DND-41 (cell line): ENCODE measurements around the gene CDK19.
A peak's percentile ranks its signal among the peaks of the same experiment; 100 is the strongest.

Experiments
- ATAC-seq: fragments of 200-7000 bp; cut with Tn5 transposase; 3 replicates; pipeline ENCODE4 v1.9.1; 2021; ENCODE audit warnings: low read depth; ENCODE audit not compliant: insufficient read depth
- DNase-seq: peaks from one replicate; pipeline ENCODE4 v3.0.0-alpha.2; 2020
- H2AFZ ChIP-seq: 2 replicates; pipeline ENCODE4 v1.6.0; 2012; ENCODE audit warnings: low read depth, low read length
- H3K27ac ChIP-seq: 2 replicates; pipeline ENCODE4 v1.5.1; 2012; ENCODE audit warnings: low read length, inconsistent platforms
- H3K27me3 ChIP-seq: fragments of 200-600 bp; sonication (generic); 2 replicates; pipeline ENCODE4 v1.6.0; 2012; ENCODE audit warnings: low read length, mild to moderate bottlenecking, inconsistent platforms; ENCODE audit not compliant: insufficient read depth, poor library complexity
- H3K36me3 ChIP-seq: 2 replicates; pipeline ENCODE4 v1.5.1; 2012; ENCODE audit warnings: low read length, inconsistent platforms; ENCODE audit not compliant: insufficient read depth
- H3K4me1 ChIP-seq: 2 replicates; pipeline ENCODE4 v1.5.1; 2012; ENCODE audit warnings: mild to moderate bottlenecking, low read length; ENCODE audit not compliant: insufficient read depth
- H3K4me2 ChIP-seq: 2 replicates; pipeline ENCODE4 v1.6.0; 2012; ENCODE audit warnings: mild to moderate bottlenecking, moderate library complexity, low read length, inconsistent platforms; ENCODE audit not compliant: insufficient read depth
- H3K4me3 ChIP-seq, 2 experiments: fragments of 200-600 bp in 1 of 2; shearing (Covaris generic) in 1 of 2; 2 replicates each; pipeline ENCODE4 v1.5.1; 2012 to 2016; ENCODE audit warnings: inconsistent platforms in 2 of 2, low read length in 2 of 2, mild to moderate bottlenecking in 2 of 2, low read depth in 1 of 2, moderate library complexity in 1 of 2
- H3K79me2 ChIP-seq: 2 replicates; pipeline ENCODE4 v1.6.0; 2012; ENCODE audit warnings: low read length, inconsistent platforms; ENCODE audit not compliant: insufficient read depth
- H3K9ac ChIP-seq: 2 replicates; pipeline ENCODE4 v1.6.0; 2012; ENCODE audit warnings: low read depth, mild to moderate bottlenecking, inconsistent platforms, low read length, moderate library complexity
- H3K9me3 ChIP-seq: 2 replicates; pipeline ENCODE4 v1.5.1; 2012; ENCODE audit warnings: low read length, moderate library complexity, mild to moderate bottlenecking, inconsistent platforms; ENCODE audit not compliant: insufficient read depth, severe bottlenecking
- H4K20me1 ChIP-seq: 2 replicates; pipeline ENCODE4 v1.6.0; 2012; ENCODE audit warnings: low read length; ENCODE audit not compliant: insufficient read depth
- CTCF ChIP-seq: IDR thresholded peaks from 2 replicates; pipeline ENCODE4 v1.5.1; 2012; ENCODE audit warnings: borderline replicate concordance, low read length, moderate library complexity, mild to moderate bottlenecking; ENCODE audit not compliant: poor library complexity, severe bottlenecking; ENCODE audit errors: extremely low read depth
- EZH2 ChIP-seq: IDR thresholded peaks from 3 replicates; pipeline ENCODE4 v1.6.1; 2012; ENCODE audit warnings: borderline replicate concordance, low read depth, mild to moderate bottlenecking, moderate library complexity, low read length, inconsistent platforms; ENCODE audit not compliant: severe bottlenecking

The CDK19 gene

GRCh38 chr6:110858562-110859214, 43.4 kb upstream of the CDK19 start:
- no peaks in the 10 kb centered on the region for H3K79me2 ChIP-seq
- no peaks in the 10 kb centered on the region for H3K9me3 ChIP-seq
- H3K27me3 ChIP-seq: no peaks in the 10 kb centered on the region
- H3K4me3 ChIP-seq: no peak overlapping the region
- no peaks in the 10 kb centered on the region for H3K36me3 ChIP-seq
- peak; percentile 14 for DNase-seq
- ATAC-seq: no peak
- H2AFZ ChIP-seq: no peak overlapping the region
- no peak for TF ChIP-seq EZH2
- TF ChIP-seq CTCF: no peak
- no peak overlapping the region for H3K4me2 ChIP-seq
- H3K9ac ChIP-seq: no peak overlapping the region
- no peaks in the 10 kb centered on the region for H4K20me1 ChIP-seq
- H3K27ac ChIP-seq: no peak overlapping the region
- H3K4me1 ChIP-seq: no peaks in the 10 kb centered on the region

- ATAC-seq: no peak
- H3K4me3 ChIP-seq: no peak overlapping the region
- H3K27ac ChIP-seq: no peak overlapping the region
- no peaks in the 10 kb centered on the region for H3K79me2 ChIP-seq
- no peaks in the 10 kb centered on the region for H3K27me3 ChIP-seq
- TF ChIP-seq EZH2 (no peak), CTCF (no peak)
- H3K4me2 ChIP-seq: no peak overlapping the region
- H3K4me1 ChIP-seq: no peaks in the 10 kb centered on the region
- no peaks in the 10 kb centered on the region for H4K20me1 ChIP-seq
- H3K9me3 ChIP-seq: no peaks in the 10 kb centered on the region
- no peaks in the 10 kb centered on the region for H3K36me3 ChIP-seq
- H3K9ac ChIP-seq: no peak overlapping the region
- no peak for DNase-seq
- no peak overlapping the region for H2AFZ ChIP-seq
These were observed 42.7 kb upstream of the CDK19 start for GRCh38 chr6:110858016-110858415.

GRCh38 chr6:110856296-110856695, 41.0 kb upstream of the CDK19 start:
- Histone ChIP-seq H3K79me2 (no peaks in the 10 kb centered on the region), H4K20me1 (no peaks in the 10 kb centered on the region), H3K27me3 (no peaks in the 10 kb centered on the region), H3K9me3 (no peaks in the 10 kb centered on the region), H3K9ac (no peak overlapping the region), H3K36me3 (no peaks in the 10 kb centered on the region), H3K27ac (no peak overlapping the region), H3K4me3 (no peak overlapping the region), H3K4me2 (no peak overlapping the region), H3K4me1 (no peaks in the 10 kb centered on the region), H2AFZ (no peak overlapping the region)
- ATAC-seq: no peak
- TF ChIP-seq EZH2 (no peak), CTCF (no peak)
- no peak for DNase-seq
